Activated naive CD8-positive, alpha-beta T cell treated with anti-CD3 and anti-CD28 coated beads, Interleukin-2, amount 50 U/mL, for 16 hours (primary cell): ENCODE measurements around the gene SESTD1.

ENCODE experiments used
- DNase-seq: peaks from one replicate; pipeline ENCODE4 v3.0.0-alpha.2; 2020; ENCODE audit warnings: low read depth, low spot score

SESTD1 gene

DNA sequence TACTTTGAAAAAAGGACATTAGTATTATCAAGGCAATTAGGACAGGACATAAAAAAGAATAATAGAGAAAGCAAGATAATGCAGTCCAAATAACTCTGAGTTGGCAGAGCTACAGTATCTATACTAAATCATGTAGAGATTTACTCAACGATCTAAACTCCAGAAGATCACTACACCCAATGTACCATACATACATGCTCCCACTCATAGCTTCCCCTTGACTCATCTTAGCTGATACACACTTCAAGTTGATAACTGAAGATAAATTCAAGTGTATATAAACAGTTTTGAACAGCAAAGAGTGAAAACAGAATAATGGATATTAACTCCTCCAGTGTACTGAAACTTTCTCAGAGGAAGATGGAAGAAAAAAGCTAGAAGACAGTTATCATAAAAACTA is 78.5 kb downstream of the SESTD1 start:
- no peak for DNase-seq

DNA sequence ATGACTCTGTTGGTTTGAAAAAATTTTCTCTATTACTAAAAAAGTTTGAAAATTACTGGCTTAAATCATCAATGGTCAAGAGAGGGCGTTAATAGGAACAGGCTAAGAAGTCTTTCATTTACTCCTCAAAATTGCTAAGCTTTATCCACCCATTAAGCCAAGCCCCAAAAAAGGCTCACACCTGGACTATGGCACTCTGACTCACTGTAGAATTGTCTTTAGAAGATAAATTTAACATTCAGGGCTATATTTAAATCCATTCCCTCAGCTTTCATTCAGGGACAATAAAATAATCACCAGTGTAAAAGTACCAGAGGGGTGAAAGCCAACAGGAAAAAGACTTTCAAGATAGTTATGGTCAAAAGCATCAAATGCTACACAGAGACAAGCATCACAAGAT is 80.0 kb downstream of the SESTD1 start:
- no peak for DNase-seq

DNA sequence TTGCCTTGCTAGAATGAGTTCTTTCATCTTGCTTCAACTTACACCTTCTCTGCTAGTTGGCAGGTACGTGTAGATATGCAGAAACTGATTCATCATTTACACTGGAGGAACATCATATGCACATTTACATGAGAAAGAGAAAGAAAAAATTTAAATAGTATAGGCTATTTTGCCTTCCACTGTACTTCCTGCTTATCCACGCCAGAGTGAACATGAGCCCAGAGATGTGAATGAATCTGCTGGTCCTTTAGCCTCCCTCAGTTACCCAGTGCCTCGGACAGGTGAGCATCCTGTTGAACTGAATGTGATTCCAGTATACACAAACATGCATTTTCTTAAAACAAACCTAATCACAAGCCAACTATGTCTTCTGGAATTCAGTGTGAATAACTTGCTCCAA is 83.6 kb downstream of the SESTD1 start:
- DNase-seq = no peak

DNA sequence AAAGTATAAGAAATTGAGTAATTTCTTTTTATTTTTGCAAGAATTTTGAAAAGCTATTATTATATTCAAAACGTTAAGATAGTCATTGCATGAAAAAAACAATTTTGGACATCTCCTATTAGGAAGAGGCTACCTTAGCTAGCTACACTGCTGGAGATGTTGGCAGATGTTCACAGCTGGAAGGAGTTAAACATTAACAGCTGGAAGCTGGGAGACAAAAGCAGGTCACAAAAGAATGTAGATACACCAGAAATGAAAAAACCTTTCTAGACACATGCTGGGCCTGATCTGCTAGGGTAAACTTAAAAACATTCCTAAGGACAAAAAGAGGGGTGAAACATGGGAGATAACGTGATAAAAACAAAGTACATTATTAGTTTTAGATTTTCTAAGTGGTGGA is 84.4 kb downstream of the SESTD1 start:
- no peak for DNase-seq

DNA sequence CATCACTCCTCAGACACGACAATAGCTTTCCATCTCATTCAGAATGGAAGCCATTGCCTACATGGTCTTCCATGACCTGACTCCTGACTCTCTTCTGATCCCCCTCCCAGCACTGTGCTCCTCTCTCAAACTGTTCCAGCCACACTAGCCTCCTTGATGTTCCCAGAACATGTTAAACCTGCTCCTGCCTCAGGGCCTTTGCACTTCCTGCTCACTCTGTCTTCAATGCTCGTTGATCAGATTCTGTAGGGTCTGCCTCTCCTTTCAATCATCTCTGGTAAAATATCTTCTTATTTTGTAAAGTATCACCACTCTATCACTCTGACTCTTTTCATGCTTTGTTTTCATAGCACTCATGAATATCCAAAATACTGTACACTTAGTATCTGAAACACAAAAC is 84.9 kb downstream of the SESTD1 start:
- no peak for DNase-seq

DNA sequence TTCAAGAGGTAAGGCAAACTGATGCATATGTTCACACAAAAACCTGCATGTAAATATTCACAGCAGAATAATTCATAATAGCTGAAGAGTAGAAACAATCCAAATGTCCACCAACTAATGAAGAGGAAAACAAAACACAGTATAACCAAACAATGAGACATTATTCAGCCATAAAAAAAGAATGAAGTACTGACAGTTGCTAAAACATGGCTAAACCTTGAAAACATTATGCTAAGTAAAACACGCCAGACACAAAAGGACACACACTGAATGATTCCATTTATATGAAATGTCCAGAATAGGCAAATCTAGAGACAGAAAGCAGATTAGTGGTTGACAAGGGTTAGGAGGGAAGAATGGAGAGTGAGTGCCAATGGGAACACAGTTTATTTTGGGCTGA is 86.9 kb downstream of the SESTD1 start:
- no peak for DNase-seq

DNA sequence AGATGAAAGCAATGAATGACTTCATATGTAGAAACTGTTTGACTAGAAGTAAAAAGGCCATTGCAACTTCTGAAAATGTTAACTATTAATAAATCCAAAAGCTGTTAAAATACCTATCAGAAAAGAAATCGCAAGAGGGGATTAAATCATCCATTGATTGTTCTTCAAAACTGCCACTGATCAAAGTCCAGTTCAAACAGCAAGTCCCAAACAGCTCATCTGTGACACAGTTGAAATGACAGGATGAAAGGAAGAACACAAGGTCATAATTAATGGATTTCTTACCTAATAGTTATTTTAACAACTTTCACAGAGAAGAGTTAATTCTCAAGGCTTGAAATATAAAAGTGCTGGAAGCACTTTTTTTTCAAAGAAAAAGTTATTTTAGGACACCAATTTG is 90.4 kb downstream of the SESTD1 start:
- DNase-seq = no peak

DNA sequence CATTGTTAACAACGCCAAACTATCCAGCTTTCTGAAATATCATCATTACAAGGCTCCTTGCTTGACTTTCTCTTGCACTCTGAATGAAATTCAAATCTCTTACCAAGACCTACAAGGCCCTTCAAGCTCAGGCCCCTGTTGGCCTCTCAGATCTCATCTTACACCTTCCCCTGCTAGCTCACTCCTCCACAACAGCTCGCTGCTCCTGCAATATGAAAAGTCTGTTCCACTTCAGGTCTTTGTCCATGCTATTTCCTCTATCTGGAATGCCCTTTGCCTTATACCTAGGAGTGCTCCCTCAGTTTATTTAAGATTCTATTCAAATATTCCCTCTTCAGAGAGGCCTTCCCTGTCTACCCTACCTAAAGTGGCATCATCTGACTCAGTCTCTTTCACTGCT is 91.7 kb downstream of the SESTD1 start:
- DNase-seq = no peak

DNA sequence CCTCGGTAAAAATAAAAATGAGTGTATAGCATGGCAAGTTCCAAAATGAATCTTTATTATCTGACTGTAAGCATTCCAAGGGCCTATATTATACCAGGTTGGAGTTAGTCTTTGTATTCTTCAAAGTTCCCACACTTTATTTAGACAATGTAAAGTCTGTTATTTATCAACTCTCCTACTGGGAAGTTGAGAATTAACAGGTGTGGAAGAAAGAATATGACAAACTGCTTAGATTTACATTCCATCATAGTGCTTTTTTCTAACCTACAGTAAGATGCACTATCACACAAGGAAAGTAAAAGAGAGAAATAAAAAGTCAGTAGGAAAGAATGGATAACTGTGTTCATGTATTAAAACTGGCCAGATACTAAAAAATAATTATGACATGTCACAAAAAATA is 93.3 kb downstream of the SESTD1 start:
- DNase-seq = no peak

DNA sequence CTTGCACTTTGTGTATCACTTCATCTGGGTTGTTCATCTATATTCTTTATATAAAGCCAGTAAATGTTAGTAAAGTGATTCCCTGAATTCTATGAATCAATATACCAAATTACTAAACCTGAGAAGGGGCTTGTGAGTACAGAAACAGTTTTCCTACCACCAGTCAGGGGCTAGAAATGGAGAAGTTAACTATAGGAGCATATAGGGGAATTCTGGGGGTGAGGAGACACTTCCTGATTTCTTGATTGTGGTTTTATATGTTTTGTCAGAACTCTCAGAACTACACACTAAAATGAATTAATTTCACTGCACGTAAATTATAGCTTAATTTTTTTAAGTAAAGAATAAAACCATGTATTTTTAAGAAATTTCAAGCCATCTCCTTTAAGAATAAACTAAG is 93.7 kb downstream of the SESTD1 start:
- DNase-seq = no peak

DNA sequence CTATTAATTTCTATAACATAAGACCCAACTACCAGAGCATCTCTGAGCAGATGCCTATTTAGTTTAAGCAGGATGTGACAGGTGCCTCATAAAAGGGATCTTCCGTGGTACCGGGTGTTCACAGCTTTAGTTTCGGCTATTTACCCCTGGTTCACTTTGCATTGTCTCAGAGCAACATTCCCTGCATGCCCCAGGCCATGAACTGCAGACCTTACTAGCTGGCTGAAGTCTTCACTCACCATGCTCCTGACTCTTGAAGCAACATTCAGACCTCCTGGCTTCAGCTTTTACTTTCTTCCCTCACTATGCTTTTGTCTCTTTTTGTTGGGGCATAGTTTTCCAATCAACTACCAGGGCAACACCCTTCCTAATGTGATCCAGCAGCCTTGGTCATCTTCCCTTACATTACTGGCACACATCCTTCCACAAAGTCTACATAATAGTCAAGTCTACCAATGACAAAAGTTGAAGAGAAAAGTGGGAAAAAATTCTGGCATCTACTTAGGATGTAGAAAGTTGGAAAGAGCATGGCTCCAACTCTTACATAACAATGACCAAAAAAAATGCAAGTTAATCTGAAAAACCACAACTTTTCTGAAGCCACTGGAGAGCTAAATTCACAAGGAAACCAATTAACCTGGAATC is 99.2 kb downstream of the SESTD1 start:
- no peak for DNase-seq

DNA sequence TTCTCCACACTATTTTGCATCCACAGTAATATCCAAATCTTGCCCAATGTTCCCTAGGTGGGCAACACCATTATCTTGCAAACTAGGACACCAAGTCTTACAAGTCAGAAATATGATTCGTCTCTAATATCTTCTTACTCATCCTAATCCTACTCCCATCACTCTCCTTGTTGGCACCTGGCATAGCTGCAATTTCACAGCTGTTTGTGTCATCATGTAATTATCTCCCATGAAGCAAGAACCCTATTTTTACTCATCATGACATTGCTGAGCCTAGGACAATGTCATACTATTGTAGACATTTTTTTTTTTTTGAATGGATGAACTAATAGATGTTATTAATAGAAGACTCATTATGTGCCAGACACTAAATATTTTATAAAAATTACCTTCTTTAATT is 123.4 kb downstream of the SESTD1 start:
- no peak for DNase-seq

DNA sequence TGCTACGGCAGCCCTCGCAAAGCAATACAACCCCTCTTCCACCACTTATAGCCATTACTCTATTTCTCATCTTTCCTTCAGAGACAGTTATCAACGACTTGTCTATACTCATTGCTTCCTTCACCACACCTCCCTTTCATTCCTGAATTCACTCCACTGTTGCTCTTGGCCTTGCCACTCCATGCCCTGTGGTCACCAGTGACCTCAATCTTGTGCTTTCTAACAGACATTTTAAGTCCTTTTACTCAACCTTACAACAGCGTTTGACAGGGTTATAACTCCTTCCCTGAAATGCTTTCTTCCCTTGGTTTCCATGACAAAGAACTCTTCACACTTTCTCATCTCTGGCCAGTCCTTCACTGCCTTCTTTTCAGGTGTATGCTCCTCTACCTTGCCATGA is 124.1 kb downstream of the SESTD1 start:
- no peak for DNase-seq

DNA sequence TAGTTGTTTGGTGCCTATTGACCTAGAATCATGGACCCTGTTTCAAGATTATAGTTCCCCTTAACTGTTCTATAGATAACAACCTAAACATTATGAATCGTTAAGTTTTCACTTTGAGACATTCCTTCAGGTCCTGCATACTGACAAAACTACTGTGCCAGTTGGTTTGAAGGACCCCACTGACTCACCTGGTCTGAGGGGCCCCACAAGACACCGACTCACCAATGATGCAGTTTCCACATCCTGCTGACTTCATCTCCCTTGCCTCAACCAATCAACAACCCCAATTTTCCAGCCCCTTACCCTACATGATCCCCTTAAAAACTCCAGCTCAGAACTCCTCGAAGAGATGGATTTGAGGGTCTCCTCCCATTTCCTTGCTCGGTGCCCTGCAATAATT is 125.1 kb downstream of the SESTD1 start:
- no peak for DNase-seq

DNA sequence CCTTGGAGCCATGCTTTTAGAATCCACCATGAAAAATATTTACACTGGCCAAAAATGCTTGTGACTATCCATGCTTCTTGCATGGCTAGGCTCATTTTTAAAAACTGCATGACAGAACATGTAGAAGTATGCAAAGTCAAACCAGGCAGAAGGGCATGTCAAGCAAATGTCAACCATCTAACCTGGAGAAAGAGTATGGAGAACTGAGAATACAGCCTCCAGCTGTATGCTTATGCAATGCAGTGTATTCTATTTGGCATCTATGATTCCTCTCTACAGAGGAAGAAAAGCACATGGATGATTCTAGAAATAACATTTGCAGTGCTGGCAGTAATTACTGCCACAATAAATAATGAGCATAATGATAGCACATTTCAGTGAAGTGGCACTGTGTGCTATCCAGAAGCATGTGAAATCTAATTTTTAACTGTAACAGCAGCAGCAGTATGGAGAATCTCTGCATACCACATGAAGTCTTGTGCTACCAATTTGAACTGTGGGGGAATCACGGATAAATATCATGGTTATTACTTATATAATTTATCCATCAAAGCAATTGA is 127.4 kb downstream of the SESTD1 start:
- DNase-seq = no peak

DNA sequence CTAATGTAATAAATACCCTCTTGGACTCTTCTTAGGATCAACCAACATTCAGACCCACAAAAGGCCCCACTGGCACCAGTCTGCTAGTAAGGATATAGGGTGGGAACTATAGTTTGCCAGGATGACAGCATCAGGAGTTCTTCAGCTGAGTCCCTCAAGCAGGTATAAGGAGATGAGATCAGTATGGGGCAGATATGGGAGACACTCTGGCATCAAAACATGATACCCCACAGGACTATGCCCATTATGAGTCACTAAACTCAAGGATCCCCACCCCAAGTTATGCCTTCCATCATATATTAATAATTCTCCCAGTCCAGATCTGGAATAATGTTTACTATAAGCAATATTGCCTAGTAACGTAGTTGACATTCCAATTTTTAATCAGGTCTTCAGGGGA is 131.6 kb downstream of the SESTD1 start:
- DNase-seq = no peak

DNA sequence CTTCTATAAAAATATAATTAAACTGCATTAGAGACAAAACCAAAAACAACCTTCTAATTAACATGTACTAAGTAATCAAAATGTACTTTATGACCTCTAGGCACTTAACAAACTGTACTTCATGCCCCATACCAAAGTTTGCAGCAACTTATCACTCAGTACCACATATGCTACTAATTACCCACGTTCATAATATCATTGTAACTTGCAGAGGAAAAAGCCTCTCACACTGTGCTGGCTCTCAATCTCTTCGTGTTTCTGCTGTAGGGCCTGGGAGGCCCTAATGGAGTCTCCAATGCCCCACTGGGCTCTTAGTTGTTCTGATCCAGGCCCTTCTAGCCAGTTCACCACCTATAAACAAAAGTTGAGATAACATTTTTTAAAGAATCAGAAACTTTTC is 132.6 kb downstream of the SESTD1 start:
- DNase-seq = no peak

DNA sequence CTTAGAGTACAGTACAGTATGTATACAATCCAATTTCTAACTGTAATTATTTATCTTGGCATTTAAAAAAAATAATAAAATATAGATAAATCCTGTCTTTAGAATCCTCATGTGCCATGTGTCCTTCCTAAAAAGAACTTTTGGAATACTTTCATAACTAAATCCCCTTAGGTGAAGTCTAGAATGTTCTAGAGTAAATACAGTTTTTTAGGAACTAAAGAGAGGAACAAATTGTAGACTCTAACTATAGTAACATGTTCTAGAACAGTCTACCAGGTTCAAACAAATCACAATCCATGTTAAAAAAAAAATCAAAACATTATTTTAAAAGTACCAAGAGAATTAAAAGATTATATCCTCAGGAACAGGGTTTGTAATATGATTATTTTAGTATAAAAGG is 134.1 kb downstream of the SESTD1 start:
- DNase-seq = no peak

DNA sequence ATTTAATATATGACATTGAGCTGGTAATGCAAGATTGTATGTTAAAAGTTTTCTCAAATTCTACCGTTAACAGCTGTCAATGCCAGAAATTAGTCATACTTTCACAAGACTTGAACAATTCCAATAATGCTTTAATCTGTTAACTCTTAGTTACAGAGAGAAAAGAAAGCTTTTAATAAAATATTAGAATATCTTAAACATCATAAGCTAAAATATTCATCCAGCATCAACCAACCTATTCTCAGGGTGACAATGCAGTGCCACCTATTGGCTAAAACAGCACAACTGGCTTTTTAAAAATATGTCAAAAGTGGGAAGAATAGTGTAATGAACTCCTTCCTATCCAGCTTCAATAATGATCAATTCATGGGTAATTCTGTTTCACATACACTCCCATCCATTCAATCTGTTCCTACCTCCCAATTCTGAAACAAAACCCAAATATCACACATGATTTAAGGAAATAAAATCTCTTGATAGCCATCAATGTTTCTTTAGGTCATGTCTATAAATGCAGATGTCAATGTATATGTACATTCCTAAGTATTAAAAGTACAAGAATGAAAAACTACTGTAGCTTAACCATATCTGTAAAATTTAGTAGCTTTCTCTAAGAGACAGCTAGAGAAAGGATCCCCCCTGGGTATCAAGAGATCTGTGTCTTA is 134.9 kb downstream of the SESTD1 start:
- DNase-seq = no peak

DNA sequence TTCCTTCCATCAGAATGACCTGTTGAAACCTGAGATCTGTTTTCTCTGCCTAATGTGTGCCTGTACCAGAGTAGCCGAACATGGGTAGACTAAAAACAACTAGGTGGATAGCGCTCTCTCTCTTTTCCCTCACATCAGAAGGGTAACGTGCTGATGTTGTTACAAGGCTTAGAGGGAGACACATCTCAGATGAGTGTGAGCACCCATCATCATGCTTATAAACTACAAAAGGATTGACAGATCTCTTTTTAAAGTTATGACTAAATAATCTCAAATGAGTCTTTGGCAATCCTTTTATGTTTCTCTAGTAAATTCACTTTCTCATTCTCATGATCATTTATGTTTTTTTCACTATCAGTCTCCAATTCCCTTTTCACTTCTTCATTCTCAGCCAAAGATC is 139.2 kb downstream of the SESTD1 start:
- DNase-seq = no peak

DNA sequence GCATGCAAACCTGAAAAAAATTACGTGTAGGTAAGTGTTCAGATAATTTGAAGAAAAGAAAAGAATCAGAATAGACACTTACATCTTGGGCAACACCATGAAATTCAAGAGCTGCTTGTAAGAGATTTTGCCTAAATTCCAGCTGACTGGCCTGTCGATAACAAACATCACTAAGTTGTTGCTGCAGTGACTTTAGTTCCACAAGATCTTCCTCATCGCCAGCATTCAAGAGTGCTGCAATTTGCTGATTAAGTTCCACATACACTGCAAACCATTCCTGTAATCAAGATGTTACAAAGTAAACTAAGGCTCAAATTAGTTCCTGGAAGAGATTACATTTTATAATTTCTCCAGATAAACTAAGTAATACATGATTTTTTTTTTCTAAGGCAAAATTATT is 140.3 kb downstream of the SESTD1 start:
- DNase-seq = no peak

DNA sequence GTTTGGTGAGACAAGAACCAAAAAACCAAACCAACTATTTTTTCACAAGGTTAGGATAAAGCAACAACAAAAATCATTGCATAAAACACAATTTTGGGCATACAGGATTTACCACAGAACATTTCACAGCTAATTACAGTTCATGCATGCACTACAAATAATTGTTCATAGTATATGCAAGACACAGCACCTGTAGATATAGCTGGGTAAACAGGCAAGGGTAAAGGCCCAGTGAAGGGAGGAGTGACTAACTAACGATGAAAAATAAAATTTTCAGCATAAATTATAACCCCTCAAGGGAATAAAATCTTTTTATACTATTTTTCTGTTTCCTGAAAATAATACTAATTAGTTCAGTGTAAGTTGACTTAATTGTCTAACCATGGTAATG is 141.4 kb downstream of the SESTD1 start:
- no peak for DNase-seq

DNA sequence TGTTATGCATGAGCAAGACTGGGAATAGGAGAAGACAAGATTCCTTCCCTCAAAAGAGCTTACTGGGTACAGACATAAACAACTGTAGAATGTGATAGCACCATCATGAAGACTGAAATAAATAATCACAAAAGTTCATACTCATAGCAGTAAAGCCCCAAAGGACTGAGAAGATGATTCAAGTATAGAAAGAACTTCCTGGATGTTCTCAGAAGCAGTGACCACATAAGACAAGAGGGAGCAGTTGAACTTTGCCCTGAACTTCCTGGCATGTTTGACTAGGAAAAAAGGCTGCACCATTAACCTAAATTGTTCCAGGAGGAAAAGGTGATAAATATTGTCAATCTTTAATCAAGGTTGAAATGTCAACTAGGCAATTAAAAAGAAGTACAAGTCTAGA is 156.9 kb downstream of the SESTD1 start:
- DNase-seq = no peak
